ENCODE results near the gene KANSL1.

DNA sequence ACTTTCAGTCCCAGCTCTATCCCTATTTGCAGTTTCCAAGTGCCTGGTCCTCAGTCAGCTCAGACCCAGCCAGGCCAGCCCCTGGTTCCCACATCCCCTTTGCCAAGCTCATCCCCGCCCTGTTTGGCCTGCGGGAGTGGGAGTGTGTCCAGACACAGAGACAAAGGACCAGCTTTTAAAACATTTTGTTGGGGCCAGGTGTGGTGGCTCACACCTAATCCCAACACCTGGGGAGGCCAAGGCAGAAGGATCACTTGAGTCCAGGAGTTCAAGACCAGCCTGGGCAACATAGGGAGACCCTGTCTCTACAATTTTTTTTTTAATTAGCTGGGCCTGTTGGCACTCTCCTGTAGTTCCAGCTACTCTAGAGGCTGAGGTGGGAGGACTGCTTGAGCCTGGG lies 192.5 kb downstream of the KANSL1 start:
- TF ChIP-seq, protein P1, sequence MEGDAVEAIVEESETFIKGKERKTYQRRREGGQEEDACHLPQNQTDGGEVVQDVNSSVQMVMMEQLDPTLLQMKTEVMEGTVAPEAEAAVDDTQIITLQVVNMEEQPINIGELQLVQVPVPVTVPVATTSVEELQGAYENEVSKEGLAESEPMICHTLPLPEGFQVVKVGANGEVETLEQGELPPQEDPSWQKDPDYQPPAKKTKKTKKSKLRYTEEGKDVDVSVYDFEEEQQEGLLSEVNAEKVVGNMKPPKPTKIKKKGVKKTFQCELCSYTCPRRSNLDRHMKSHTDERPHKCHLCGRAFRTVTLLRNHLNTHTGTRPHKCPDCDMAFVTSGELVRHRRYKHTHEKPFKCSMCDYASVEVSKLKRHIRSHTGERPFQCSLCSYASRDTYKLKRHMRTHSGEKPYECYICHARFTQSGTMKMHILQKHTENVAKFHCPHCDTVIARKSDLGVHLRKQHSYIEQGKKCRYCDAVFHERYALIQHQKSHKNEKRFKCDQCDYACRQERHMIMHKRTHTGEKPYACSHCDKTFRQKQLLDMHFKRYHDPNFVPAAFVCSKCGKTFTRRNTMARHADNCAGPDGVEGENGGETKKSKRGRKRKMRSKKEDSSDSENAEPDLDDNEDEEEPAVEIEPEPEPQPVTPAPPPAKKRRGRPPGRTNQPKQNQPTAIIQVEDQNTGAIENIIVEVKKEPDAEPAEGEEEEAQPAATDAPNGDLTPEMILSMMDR (IDR thresholded peaks at IDR 0.05) = no peak
- no peak for TF ChIP-seq EZH2phosphoT487 (IDR thresholded peaks at IDR 0.05)
